Activated T-cell treated with anti-CD3 and anti-CD28 coated beads, Interleukin-2, amount 50 U/mL, for 48 hours (primary cell): Measurements from ENCODE around the gene GNB1L.

ENCODE experiments used
- DNase-seq, 2 experiments: peaks; one replicate each; pipeline ENCODE4 v3.0.0-alpha.2; 2020

The GNB1L gene

GRCh38 chr22:19859861-19860510 lies 5.3 kb upstream of the GNB1L start:
- no peak for DNase-seq

DNA sequence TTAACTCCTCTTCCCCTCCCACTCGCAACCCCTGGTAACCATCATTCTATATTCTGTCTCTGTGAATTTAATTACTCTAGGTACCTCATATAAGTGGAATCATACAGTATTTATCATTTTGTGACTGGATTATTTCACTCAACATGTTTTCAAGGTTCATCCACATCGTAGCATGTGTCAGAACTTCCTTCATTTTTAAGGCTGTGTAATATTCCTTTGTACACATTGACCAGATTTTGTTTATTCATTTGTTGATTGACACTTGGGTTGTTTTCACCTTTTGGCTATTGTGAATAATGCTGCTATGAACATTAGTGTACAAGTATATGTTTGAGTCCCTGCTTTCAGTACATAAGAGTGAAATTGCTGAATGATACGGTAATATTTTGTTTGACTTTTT lies 2.7 kb upstream of the GNB1L start:
- DNase-seq, result no peak

GRCh38 chr22:19855504-19856409 lies 1.1 kb upstream of the GNB1L start:
- peak; percentile 81 to 84 for DNase-seq

- DNase-seq, result peak in 1 of 2 experiments; percentile 56
Measured at GRCh38 chr22:19853879-19854777, 546 bp downstream of the GNB1L start.

GRCh38 chr22:19853058-19853878 lies 1.4 kb downstream of the GNB1L start:
- DNase-seq, result no peak

DNA sequence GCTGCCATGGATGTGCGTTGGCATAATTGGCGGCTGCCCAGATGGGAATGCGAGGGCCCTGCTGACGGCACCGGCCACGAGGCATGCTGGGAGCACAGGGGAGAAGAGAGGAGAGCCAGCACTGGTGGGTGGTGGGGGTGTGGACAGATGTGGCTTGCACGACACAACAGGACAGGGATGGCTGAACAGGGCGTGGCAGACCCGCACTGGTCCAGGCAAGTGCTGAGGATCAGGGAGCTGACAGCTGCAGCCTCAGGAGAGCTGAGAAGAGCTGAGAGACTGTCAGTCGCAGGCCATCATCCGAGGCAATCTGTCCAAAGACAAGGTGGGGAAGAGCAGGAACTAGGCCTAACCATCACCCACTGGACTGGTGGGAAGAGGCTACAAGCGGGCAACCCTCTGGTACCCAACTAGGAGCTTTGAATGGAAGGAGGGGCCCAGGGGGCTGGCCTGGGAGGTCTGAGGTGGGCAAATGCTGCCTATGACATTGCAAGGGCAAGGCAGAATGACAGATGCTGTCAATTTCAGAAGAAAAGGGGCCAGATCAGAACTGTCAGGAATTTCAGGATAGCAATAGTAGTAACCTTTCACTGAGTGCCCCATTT lies 2.4 kb downstream of the GNB1L start:
- DNase-seq, result no peak

DNA sequence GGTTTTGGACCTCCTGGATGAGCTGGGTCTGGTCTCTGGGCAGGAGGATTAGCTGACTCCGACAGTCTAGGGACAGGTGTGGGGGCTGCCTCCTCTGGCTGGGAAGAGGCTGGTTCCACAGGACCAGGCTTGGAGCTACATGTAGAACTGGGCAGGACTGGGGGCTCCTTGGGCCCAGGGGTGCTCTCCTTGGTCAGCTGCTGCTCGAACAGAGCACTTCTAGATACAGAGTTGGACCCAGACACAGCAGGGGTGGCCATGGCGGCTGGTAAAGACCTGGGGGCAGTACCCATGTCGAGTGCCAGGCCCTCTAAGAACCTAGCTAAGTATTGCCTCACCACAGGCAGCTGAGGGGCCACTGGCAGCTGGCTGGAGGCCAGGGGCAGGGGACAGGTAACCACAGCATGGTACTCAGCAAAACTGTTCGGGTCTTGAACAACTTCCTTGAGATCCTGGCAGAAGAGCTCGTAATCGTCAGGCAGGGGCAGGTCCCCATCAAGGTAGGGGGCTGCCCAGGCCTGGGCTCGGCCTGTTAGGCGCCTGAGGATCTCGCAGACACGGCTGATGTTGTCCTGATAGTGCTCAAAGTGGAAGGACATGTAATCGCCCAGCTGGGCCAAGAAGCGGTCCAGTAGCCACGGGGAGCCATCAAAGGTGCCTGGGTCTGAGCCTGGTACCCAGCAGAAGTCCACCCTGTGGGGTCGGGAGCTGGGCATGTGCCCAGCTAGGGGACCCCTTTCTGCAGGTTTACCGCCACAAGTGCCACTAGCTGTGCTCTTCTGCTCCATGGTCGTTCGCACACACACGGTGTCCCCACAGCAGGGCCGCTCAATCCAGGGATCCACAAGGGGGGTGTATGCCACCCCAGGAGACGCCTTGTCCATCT lies 3.1 kb downstream of the GNB1L start:
- DNase-seq, result no peak

GRCh38 chr22:19850763-19851109 lies 3.9 kb downstream of the GNB1L start:
- no peak for DNase-seq

DNA sequence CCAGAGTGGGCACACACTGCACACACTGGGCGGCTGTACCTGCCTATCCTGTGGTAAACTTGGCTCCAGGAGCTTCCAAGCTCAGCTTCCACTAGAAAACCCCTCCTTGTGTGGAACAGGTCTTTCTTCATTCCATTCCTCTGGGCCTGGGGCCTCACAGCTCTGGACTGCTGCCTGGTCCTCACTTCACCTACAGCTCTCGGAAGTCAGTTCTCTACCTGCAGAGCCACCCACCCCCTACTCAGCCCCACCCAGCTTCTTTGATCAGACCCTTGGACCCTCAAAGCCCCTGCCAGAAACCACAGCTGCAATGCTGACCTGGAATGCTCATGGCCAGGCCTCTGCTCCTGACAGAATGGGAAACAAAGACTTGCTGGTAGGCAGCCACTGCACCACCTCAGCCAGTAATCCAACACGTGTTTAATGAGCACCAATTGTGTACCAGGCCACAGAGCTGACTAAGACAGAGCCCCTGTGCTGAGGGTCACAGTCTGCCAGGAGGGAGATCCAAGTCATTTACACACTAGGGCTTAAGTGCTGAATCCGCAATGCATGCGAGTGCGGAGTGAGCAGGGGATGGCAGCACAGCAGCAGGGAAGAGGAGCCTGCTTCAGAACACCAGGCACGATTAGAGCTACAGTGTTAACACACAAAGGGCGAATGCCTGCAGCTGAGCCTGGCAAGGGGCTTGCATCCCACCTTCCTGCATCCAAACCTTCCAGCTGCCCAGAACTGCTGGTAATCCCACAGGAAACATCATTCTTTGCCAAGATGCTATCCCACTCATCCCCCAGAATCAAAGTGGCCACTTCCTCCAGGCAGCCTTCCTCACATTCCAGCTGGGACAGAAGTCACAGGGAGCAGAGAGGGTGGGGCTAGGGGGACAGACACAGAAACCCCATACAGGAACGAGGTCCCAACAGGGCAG lies 4.6 kb downstream of the GNB1L start:
- no peak for DNase-seq

DNA sequence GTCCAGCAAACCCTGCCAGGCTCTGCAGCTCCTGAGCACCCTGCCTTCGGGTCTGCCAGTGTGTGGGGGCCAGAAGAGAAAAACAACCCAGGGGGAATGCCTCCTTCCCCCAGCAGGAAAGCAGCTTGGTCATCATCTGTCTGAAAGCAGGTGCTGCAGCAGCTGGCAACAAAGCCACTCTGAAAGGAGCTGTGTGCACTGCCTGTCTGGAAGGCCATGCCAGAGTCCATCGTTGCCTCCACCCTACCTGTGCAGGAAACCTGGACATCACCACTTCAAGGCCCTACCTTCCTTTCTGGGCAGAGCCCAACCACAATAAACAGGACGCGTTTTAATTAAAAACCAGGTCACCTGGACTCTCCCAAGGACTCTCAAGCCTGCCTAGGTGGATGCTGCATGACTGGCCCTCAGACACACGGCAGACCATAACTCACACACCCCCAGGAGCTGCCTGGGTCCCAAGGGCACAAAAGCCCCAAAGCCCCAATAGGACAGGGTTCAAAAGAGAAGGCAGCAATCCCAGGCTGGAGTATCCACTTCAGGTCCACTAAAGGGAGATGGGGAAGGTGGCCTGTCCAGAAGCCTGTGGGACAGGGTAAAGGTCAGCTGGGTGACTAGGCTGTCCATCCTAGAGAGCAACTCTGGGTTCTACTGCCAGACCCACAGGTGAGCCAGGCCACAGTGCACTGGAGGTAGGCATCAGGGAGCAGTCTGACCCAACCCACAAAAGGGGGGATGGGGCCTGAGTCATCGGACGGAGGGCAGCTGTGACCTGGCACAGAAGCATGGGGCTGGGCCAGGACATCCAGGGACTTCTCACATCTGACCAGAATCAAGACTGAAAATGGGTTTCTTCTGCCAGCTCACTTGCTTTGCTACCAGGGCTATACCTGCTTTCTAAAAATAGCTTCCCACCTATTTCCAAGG lies 6.1 kb downstream of the GNB1L start:
- DNase-seq, result no peak

DNA sequence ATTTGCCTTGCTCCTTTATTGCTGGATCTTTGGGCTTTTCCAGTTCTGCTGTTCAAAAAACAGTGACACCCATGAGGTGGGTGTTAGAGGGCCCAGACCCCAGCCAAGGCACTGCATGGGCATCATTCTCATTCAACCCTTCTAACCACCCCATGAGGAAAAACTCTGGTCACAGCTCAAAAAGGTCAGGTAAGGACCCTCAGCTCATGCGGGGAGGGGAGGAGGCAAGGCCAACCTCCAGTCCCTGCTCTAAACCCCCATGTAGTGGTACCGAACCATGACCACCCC lies 7.4 kb downstream of the GNB1L start:
- DNase-seq, result no peak

DNA sequence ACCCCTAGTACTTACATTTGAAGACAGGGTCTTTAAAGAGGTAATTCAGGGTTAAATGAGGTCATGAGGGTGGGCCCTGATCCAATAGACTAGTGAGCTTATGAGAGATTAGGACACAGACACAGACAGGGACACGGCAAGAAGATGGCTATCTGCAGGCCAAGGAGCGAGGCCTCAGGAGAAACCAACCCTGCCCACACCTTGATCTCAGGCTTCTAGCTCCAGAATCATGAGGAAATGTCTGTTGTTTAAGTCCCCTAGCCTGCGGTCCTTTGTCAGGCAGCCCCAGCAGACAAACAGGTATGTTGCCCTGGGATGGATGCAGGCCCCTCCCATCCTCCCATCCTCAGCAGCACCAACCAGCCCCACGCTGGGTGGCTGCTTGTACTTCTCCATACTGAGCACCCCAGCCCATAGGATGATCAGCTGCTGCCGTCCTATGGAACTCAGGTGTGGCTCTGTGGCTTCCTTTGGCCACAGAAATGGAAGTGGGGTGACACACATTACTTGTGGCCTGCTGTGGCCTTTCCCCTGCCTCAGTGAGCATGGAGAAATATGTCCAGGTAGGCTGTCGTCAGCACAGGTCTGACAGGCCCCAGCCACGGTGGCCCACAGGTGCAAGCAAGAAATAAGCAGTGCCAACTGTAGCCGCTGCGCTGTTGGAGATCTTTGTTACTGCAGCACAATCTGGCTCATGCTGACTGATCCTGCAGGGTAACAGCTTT lies 7.9 kb downstream of the GNB1L start:
- DNase-seq, result no peak

- DNase-seq, result no peak
Measured at GRCh38 chr22:19845054-19845722, 9.5 kb downstream of the GNB1L start.

DNA sequence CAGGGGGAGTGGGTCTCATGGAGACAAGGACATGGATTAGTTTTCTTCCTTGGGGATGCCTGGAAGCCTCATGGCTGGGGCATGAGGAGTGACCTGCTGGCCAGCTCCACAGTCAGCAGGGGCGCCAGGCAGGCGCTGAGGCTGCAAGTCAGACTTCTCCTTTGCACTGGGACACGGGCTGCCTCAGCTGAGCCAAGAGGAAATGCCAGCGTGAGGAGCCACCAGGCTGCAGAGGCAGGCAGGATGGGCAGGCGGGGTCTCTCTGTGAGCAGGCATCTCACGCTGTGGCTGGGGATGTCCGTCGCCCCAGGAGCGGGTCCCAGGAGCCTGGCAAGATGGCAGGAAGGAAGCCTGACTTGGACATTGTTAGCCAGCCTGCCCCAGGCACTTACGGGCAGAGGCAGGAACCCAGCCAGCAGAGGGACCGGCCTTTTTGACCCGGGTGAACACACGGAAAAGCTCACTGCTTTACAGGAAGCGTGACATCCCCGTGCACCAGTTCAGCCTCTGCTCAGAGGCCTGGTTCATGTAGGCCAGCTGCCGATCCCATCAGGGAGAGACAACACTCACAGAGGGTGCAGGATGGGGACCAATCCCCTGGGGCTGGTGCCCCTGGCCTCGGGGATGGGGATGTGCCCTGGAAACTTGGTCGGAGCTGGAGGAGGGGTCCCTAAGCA lies 10.2 kb downstream of the GNB1L start:
- DNase-seq, result no peak

GRCh38 chr22:19843857-19844376 lies 10.8 kb downstream of the GNB1L start:
- DNase-seq, result no peak

GRCh38 chr22:19843107-19843856 lies 11.4 kb downstream of the GNB1L start:
- DNase-seq, result no peak
